RWPE1 (cell line): ENCODE measurements around the gene ARHGAP22.
A peak's percentile ranks its signal among the peaks of the same experiment; 100 is the strongest.

Experiments used
- CTCF ChIA-PET: fragments of 350-600 bp; sonication (Branson Sonifier 250); formaldehyde crosslinking; extraction: SDS; loops from one replicate; lab custom pipeline; 2021; lab: Yijun Ruan, JAX
- POLR2A ChIA-PET: fragments of 400-600 bp; formaldehyde crosslinking; extraction: SDS; loops from one replicate; lab custom pipeline; 2020; ENCODE audit warnings: antibody characterized with exemption; ENCODE audit not compliant: low non-redundant PET; lab: Yijun Ruan, JAX
- DNase-seq: peaks from one replicate; pipeline ENCODE4 v3.0.0; 2012; ENCODE audit warnings: low spot score
- H3K27ac ChIP-seq: fragments of 450-650 bp; 2 replicates; pipeline ENCODE4 v1.5.1; 2017
- TF ChIP-seq, protein P1 (sequence below): fragments of 450-650 bp; conservative IDR thresholded peaks from 2 replicates; pipeline ENCODE4 v1.5.1; 2017; ENCODE audit warnings: low read depth, mild to moderate bottlenecking

ARHGAP22 gene, protein sequence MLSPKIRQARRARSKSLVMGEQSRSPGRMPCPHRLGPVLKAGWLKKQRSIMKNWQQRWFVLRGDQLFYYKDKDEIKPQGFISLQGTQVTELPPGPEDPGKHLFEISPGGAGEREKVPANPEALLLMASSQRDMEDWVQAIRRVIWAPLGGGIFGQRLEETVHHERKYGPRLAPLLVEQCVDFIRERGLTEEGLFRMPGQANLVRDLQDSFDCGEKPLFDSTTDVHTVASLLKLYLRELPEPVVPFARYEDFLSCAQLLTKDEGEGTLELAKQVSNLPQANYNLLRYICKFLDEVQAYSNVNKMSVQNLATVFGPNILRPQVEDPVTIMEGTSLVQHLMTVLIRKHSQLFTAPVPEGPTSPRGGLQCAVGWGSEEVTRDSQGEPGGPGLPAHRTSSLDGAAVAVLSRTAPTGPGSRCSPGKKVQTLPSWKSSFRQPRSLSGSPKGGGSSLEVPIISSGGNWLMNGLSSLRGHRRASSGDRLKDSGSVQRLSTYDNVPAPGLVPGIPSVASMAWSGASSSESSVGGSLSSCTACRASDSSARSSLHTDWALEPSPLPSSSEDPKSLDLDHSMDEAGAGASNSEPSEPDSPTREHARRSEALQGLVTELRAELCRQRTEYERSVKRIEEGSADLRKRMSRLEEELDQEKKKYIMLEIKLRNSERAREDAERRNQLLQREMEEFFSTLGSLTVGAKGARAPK

DNA sequence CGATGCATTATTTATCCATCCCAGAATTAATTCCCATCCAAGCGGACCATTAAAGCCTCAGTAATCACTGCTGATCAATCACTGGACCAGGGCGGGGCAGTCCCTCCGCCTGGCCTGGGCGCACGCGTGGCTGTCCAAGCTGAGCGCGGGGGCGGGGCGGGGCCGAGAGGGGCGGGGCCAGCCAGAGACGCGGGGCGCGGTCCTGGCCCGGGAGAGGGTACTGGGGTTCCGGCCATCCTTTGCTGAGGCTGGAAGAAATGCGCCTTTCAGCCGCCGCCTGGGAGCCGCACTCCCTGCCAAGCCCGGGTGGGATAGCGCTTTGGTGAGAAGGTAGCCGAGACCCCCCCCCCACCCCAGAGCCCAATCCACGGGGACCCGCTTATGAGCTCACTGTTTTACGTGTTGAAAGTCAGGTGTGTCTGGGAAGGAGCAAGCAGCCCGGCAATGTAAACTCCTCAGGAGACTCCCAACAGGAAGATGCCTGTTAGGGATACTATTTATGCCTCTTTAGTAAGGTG, at the start of gene ARHGAP22:
Gene ARHGAP22, minus strand, starts transcription at position 83 of the 518 bp plus-strand sequence. CDS start 277 bp downstream, outside the sequence.
- TF ChIP-seq, protein P1, sequence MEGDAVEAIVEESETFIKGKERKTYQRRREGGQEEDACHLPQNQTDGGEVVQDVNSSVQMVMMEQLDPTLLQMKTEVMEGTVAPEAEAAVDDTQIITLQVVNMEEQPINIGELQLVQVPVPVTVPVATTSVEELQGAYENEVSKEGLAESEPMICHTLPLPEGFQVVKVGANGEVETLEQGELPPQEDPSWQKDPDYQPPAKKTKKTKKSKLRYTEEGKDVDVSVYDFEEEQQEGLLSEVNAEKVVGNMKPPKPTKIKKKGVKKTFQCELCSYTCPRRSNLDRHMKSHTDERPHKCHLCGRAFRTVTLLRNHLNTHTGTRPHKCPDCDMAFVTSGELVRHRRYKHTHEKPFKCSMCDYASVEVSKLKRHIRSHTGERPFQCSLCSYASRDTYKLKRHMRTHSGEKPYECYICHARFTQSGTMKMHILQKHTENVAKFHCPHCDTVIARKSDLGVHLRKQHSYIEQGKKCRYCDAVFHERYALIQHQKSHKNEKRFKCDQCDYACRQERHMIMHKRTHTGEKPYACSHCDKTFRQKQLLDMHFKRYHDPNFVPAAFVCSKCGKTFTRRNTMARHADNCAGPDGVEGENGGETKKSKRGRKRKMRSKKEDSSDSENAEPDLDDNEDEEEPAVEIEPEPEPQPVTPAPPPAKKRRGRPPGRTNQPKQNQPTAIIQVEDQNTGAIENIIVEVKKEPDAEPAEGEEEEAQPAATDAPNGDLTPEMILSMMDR = no peak
- peak within 1 kb of the TSS; percentile 40 for H3K27ac ChIP-seq
- ChIA-PET CTCF (interaction anchor here (0.7 kb wide), 1 partner anchor 28 kb away, joined by 3 read pairs; no protein-coding TSS in a partner anchor), POLR2A (no interaction called here)
- peak; percentile 59 for DNase-seq

DNA sequence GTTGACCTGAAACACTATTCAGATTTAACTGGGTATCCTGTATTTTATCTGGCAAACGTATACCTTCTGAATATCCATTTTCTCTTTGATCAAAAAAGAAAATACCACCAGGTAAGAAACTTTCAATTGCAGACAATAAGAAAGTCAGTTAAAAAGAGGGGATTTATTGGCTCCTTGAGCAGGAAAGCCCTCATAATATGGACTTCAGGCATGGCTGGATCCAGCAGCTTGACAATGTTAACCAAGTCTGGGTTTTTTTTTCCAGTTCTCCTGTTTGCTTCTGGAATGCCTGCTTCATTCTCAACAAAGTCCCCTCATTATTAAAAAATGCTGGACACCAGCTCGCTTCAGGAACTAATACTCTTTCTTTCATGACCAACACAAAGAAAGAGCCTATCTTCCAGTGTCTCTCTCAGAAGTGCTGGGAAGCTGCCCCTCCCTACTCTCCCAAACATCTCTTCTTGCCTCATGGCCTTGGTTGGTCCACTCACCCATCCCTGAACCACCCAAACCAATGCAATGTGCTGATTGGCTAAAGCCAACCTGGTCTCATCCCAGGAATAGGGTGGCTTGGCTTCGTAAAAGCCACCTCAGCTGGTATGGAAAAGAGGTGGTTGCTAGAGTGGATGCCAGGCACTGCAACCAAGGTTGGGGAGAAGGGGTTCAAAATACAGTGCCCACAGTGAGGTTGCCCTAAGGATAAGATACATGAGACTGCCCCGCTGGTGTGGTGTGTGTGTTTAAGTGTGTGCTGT, 49.2 kb upstream of the ARHGAP22 start:
- POLR2A ChIA-PET = no interaction called here
- CTCF ChIA-PET = no interaction called here
- DNase-seq = no peak
- H3K27ac ChIP-seq = no peak overlapping the region
- TF ChIP-seq, protein P1 = no peak

- H3K27ac ChIP-seq = no peak overlapping the region
- POLR2A ChIA-PET = no interaction called here
- DNase-seq = no peak
- TF ChIP-seq, protein P1 = no peak
- CTCF ChIA-PET = no interaction called here
Measured at GRCh38 chr10:48653347-48653746, 48.5 kb upstream of the ARHGAP22 start.

DNA sequence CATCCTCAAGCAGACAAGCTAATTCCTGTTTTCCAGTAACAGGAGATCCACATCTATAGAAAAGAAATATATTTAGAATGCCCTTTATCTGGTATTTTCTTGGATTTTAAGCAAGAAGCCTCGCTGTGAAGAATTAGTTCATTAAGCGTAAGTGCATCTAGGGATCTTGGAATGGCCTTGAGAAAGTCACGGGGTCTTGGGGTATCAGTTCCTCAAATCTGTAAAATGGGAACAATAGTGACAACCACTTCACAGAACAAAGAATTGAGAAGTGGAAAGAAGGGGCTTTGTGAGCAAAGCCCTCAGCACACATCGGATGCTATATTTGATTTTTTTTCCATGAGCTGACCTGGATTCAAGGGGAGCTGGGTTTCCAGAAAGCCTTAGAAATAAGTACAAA, 47.5 kb upstream of the ARHGAP22 start:
- H3K27ac ChIP-seq = no peak overlapping the region
- POLR2A ChIA-PET = no interaction called here
- CTCF ChIA-PET = interaction anchor here (0.6 to 0.8 kb wide), 2 partner anchors 45 to 64 kb away, joined by 3 to 5 read pairs; no protein-coding TSS in a partner anchor
- DNase-seq = no peak
- TF ChIP-seq, protein P1 = no peak

DNA sequence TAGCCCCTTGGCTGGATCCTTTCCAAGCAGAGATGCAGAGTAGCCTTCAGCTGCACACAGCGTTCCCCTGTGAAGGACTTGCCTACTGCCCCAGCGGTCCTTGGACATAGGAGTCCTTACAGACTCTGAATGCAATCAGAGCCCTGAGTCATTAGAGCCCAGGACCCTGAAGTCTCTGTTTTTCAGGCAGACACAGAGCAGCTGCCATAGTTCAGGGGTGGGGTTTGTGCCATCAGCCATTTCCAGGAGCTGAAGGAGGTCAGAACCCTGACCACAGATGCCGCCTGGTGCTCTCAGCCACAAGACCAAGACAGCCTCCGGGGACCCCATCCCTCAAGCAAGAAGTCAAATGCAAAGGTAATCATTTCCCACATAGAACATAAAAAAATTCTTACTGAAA, 47.0 kb upstream of the ARHGAP22 start:
- POLR2A ChIA-PET = no interaction called here
- TF ChIP-seq, protein P1 = no peak
- H3K27ac ChIP-seq = no peak overlapping the region
- DNase-seq = no peak
- CTCF ChIA-PET = interaction anchor here (0.6 to 0.8 kb wide), 2 partner anchors 44 to 64 kb away, joined by 3 to 5 read pairs; no protein-coding TSS in a partner anchor

- no peak for DNase-seq
- ChIA-PET CTCF (no interaction called here), POLR2A (no interaction called here)
- no peak overlapping the region for H3K27ac ChIP-seq
- TF ChIP-seq, protein P1 = no peak
Measured at GRCh38 chr10:48651293-48651692, 46.4 kb upstream of the ARHGAP22 start.
